ENCODE measurements around the gene EYS.
"Not testable (repeated sequence)": the region's sequence is repeated elsewhere in the genome, so short reads cannot be mapped to it uniquely, and the experiment has no call there.

DNA sequence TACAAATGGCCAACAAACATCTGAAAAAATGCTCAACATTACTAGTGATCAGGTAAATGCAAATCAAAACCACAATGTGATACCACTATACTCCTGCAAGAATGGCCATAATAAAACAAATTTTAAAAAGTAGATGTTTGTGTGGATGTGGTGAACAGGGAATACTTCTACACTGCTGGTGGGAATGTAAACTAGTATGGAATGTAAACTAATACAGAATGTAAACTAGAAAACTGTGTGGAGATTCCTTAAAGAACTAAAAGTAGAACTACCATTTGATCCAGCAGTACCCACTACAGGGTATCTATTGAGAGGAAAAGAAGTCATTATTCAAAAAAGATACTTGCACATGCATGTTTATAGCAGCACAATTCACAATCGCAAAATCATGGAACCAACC lies 1878.3 kb downstream of the EYS start:
- TF ChIP-seq, protein P1, sequence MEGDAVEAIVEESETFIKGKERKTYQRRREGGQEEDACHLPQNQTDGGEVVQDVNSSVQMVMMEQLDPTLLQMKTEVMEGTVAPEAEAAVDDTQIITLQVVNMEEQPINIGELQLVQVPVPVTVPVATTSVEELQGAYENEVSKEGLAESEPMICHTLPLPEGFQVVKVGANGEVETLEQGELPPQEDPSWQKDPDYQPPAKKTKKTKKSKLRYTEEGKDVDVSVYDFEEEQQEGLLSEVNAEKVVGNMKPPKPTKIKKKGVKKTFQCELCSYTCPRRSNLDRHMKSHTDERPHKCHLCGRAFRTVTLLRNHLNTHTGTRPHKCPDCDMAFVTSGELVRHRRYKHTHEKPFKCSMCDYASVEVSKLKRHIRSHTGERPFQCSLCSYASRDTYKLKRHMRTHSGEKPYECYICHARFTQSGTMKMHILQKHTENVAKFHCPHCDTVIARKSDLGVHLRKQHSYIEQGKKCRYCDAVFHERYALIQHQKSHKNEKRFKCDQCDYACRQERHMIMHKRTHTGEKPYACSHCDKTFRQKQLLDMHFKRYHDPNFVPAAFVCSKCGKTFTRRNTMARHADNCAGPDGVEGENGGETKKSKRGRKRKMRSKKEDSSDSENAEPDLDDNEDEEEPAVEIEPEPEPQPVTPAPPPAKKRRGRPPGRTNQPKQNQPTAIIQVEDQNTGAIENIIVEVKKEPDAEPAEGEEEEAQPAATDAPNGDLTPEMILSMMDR (IDR thresholded peaks at IDR 0.05), result not testable (repeated sequence)
- not testable (repeated sequence) for TF ChIP-seq POLR2A (IDR thresholded peaks at IDR 0.05; ENCODE audit: low read depth)
